Endothelial cell of umbilical vein (primary cell): ENCODE results near the gene MLPH. TPM values are rescaled to one million over a fixed set of nuclear protein-coding genes. Genes with fewer than 3 reads are reported as not detected.
A peak's percentile ranks its signal among the peaks of the same experiment; 100 is the strongest.

Source experiments
- BruUV-seq: library from RNA; stranded (reverse); fragments of 400-500 nt; replicated peaks from 2 replicates; lab custom pipeline; 2021; lab: Mats Ljungman, UMichigan
- CTCF ChIA-PET: fragments of 300-600, 350-600 bp; sonication (Branson Sonifier 250); formaldehyde crosslinking; loops from one replicate; lab custom pipeline; 2021; ENCODE audit warnings: antibody characterized with exemption, inconsistent platforms; lab: Charles Lee
- POLR2A ChIA-PET: fragments of 300-600, 350-600 bp; sonication (Branson Sonifier 250); formaldehyde crosslinking; loops from one replicate; lab custom pipeline; 2021; ENCODE audit warnings: antibody characterized with exemption, inconsistent platforms; lab: Charles Lee
- DNase-seq: peaks from one replicate; pipeline ENCODE4 v3.0.0-alpha.2; 2011; ENCODE audit warnings: low read depth, low spot score
- FAIRE-seq: peaks from 2 replicates; lab custom pipeline; 2011; peaks lifted over from hg19 to GRCh38; lab: Jason Lieb, UNC
- H2AFZ ChIP-seq: 2 replicates; pipeline ENCODE4 v1.6.0; 2012; ENCODE audit warnings: low read depth, low read length, control low read depth, inconsistent platforms
- H3K27ac ChIP-seq: 2 replicates; pipeline ENCODE4 v1.5.1; 2011; ENCODE audit warnings: low read depth, mild to moderate bottlenecking, control low read depth, low read length, moderate library complexity; ENCODE audit not compliant: insufficient read depth
- H3K27me3 ChIP-seq, 2 experiments: 2 replicates each; pipeline versions ENCODE4 v1.6.0 to v1.6.1; 2011; ENCODE audit warnings: low read length in 2 of 2, mixed read lengths in 1 of 2; ENCODE audit not compliant: control insufficient read depth in 2 of 2, insufficient read depth in 2 of 2
- H3K36me3 ChIP-seq, 2 experiments: 2 replicates in 1 of 2; 3 replicates in 1 of 2; pipeline ENCODE4 v1.5.1; 2011; ENCODE audit warnings: low read length in 2 of 2, mild to moderate bottlenecking in 1 of 2, moderate library complexity in 1 of 2; ENCODE audit not compliant: control insufficient read depth in 2 of 2, insufficient read depth in 2 of 2; ENCODE audit errors: extremely low read depth in 1 of 2
- H3K4me1 ChIP-seq: 3 replicates; pipeline ENCODE4 v1.5.1; 2011; ENCODE audit warnings: mild to moderate bottlenecking, low read length; ENCODE audit not compliant: control insufficient read depth, insufficient read depth; ENCODE audit errors: extremely low read depth
- H3K4me2 ChIP-seq: 2 replicates; pipeline ENCODE4 v1.6.1; 2011; ENCODE audit warnings: low read length, control low read depth, mixed read lengths; ENCODE audit not compliant: insufficient read depth
- H3K4me3 ChIP-seq, 3 experiments: fragments of 200-600 bp in 1 of 3; sonication (generic), shearing (Covaris generic) in 1 of 3; replicated peaks in 1 of 3; 2 replicates each; pipeline ENCODE4 v1.5.1; 2011 to 2016; ENCODE audit warnings: control low read depth in 3 of 3, low read length in 3 of 3, mild to moderate bottlenecking in 2 of 3, inconsistent platforms in 1 of 3, low read depth in 1 of 3, moderate library complexity in 1 of 3; ENCODE audit not compliant: insufficient read depth in 1 of 3
- H3K79me2 ChIP-seq: 2 replicates; pipeline ENCODE4 v1.6.0; 2012; ENCODE audit warnings: low read length, inconsistent platforms; ENCODE audit not compliant: control insufficient read depth, insufficient read depth
- H3K9ac ChIP-seq: replicated peaks from 2 replicates; pipeline ENCODE3; 2011; ENCODE audit warnings: low read length, control low read depth; ENCODE audit not compliant: insufficient read depth; ENCODE audit errors: extremely low read depth
- H3K9me1 ChIP-seq: replicated peaks from 3 replicates; pipeline ENCODE4 v1.6.0; 2011; ENCODE audit warnings: mild to moderate bottlenecking, low read length; ENCODE audit not compliant: control insufficient read depth, insufficient read depth; ENCODE audit errors: extremely low read depth
- H3K9me3 ChIP-seq: replicated peaks from 2 replicates; pipeline ENCODE4 v1.5.1; 2012; ENCODE audit warnings: low read length, inconsistent platforms; ENCODE audit not compliant: control insufficient read depth, insufficient read depth
- H4K20me1 ChIP-seq: replicated peaks from 2 replicates; pipeline ENCODE3; 2011; ENCODE audit warnings: mild to moderate bottlenecking, low read length; ENCODE audit not compliant: control insufficient read depth, insufficient read depth; ENCODE audit errors: extremely low read depth
- CTCF ChIP-seq, 2 donors: IDR thresholded peaks; 1 replicate in 1 of 2; 2 replicates in 1 of 2; pipeline ENCODE4 v1.5.1; 2011; ENCODE audit warnings: low read length in 2 of 2, mild to moderate bottlenecking in 2 of 2, moderate library complexity in 2 of 2, control low read depth in 1 of 2, inconsistent platforms in 1 of 2, low read depth in 1 of 2; ENCODE audit not compliant: insufficient read depth in 1 of 2; ENCODE audit errors: extremely low read depth in 1 of 2
- EZH2 ChIP-seq: IDR thresholded peaks from 2 replicates; pipeline ENCODE4 v1.6.1; 2012; ENCODE audit warnings: borderline replicate concordance, low read depth, mild to moderate bottlenecking, moderate library complexity, low read length, inconsistent platforms; ENCODE audit not compliant: severe bottlenecking
- FOS ChIP-seq: IDR thresholded peaks from 2 replicates; pipeline ENCODE4 v1.6.1; 2011; ENCODE audit warnings: mild to moderate bottlenecking, low read length, moderate library complexity, borderline replicate concordance; ENCODE audit not compliant: insufficient read depth
- GATA2 ChIP-seq: IDR thresholded peaks from 2 replicates; pipeline ENCODE4 v1.7.0; 2011; ENCODE audit warnings: low read depth, mild to moderate bottlenecking, moderate library complexity, mixed read lengths, low read length; ENCODE audit not compliant: insufficient read length, insufficient read depth
- JUN ChIP-seq: IDR thresholded peaks from 2 replicates; pipeline ENCODE4 v1.6.1; 2011; ENCODE audit warnings: borderline replicate concordance, low read depth; ENCODE audit not compliant: insufficient read length, insufficient read depth
- MAX ChIP-seq: IDR thresholded peaks from 2 replicates; pipeline ENCODE4 v1.6.1; 2011; ENCODE audit not compliant: insufficient read depth, insufficient read length
- MYC ChIP-seq: IDR thresholded peaks from one replicate; pipeline ENCODE4 v1.6.1; 2011; ENCODE audit warnings: mild to moderate bottlenecking, low read depth, low read length
- POLR2A ChIP-seq: IDR thresholded peaks from 2 replicates; pipeline ENCODE4 v1.6.1; 2012; ENCODE audit warnings: low read depth, mild to moderate bottlenecking, control low read depth, low read length
- POLR2AphosphoS5 ChIP-seq: IDR thresholded peaks from 2 replicates; pipeline ENCODE4 v1.6.1; 2012; ENCODE audit warnings: low read depth, mild to moderate bottlenecking, control low read depth, low read length, moderate library complexity; ENCODE audit not compliant: insufficient read depth
- dilution Hi-C: fragments of 300-500 bp; cut with MboI; formaldehyde crosslinking; loops from one replicate; pipeline ENCODE4 v1.15.0; 2019; ENCODE audit warnings: low sequenced_read_pairs; ENCODE audit not compliant: extremely low pct_ligation_motif_present
- intact Hi-C: fragments of 100-400 bp; cut with micrococcal nuclease; formaldehyde crosslinking; loops from one replicate; pipeline ENCODE4 v1.10.0; 2022
- polyA plus RNA-seq, 4 experiments: library from polyadenylated mRNA; depleted of rRNA in 3 of 4; stranded (reverse) in 3 of 4; unstranded in 1 of 4; fragments of >200 nt; gene quantifications; 2 replicates each; pipeline versions ENCODE4 v1.2.1 to v1.2.3, GENCODE V29; 2011 to 2012; ENCODE audit warnings: missing spikeins in 1 of 4
- total RNA-seq: library from RNA; stranded (reverse); gene quantifications from 2 replicates; pipeline ENCODE4 v1.2.3, GENCODE V29; 2021

The MLPH gene
- total and polyA plus RNA-seq, 2 donors (not counting 3 experiments of a cell fraction or from before 2014, with no cell fraction given): not detected

- H3K9me1 ChIP-seq: no peaks in the 10 kb centered on the region
- H3K4me2 ChIP-seq: peak overlapping the region; percentile 34
- no peaks in the 10 kb centered on the region for H4K20me1 ChIP-seq
- TF ChIP-seq EZH2: no peak
- no peak for TF ChIP-seq POLR2A
- no peak for TF ChIP-seq GATA2
- no peak for TF ChIP-seq POLR2AphosphoS5
- no peak for TF ChIP-seq JUN
- no peak for TF ChIP-seq CTCF (IDR thresholded peaks at IDR 0.05; ENCODE audit: extremely low read depth in 1 of 2, insufficient read depth in 1 of 2, low read depth in 1 of 2, low read length in 2 of 2)
- TF ChIP-seq MYC: no peak
- no peak for TF ChIP-seq MAX
- no peak for TF ChIP-seq FOS
- DNase-seq: peak; percentile 53
- no peak overlapping the region for H3K9ac ChIP-seq
- POLR2A ChIA-PET: no interaction called here
- H3K4me3 ChIP-seq: no peak overlapping the region
- H3K9me3 ChIP-seq: no peaks in the 10 kb centered on the region
- no peaks in the 10 kb centered on the region for H3K79me2 ChIP-seq
- CTCF ChIA-PET: interaction anchor here (0.8 to 8.7 kb wide), 11 partner anchors 9 to 417 kb away, joined by 3 to 295 read pairs (median 5); no protein-coding TSS in a partner anchor
- intact Hi-C loops (loop anchor here (5.0 to 10.0 kb wide), 2 partner anchors 162 to 755 kb away; no protein-coding TSS in a partner anchor), dilution Hi-C loops (no loop called here)
- H3K27me3 ChIP-seq: peaks cover 2 to 3% of the 10 kb centered on the region in 2 experiments
- H3K36me3 ChIP-seq: no peaks in the 10 kb centered on the region
- no peak overlapping the region for H3K27ac ChIP-seq
- BruUV-seq: no TSS peak
- peak overlapping the region; percentile 42 for H2AFZ ChIP-seq
- FAIRE-seq: peak; percentile 68
- peaks cover 9% of the 10 kb centered on the region for H3K4me1 ChIP-seq
Observed at GRCh38 chr2:237509905-237510304, 22.9 kb downstream of the MLPH start.
